NCI-H1092 (cell line): ENCODE measurements around the gene HDGFL2.

Experiments
- DNase-seq: peaks from one replicate; lab custom pipeline; 2025; lab: John Stamatoyannopoulos, UW

Gene HDGFL2

GRCh38 chr19:4445963-4446703 lies 26.0 kb upstream of the HDGFL2 start:
- DNase-seq, result no peak

GRCh38 chr19:4446704-4447200 lies 25.3 kb upstream of the HDGFL2 start:
- DNase-seq, result no peak

GRCh38 chr19:4447327-4448146 lies 24.6 kb upstream of the HDGFL2 start:
- DNase-seq, result no peak

GRCh38 chr19:4448147-4448985 lies 23.7 kb upstream of the HDGFL2 start:
- peak; percentile 70 for DNase-seq

GRCh38 chr19:4449022-4449638 lies 23.0 kb upstream of the HDGFL2 start:
- DNase-seq, result peak; percentile 74

GRCh38 chr19:4449639-4450028 lies 22.5 kb upstream of the HDGFL2 start:
- DNase-seq, result no peak

GRCh38 chr19:4452230-4452990 lies 19.7 kb upstream of the HDGFL2 start:
- DNase-seq, result no peak

GRCh38 chr19:4453232-4454179 lies 18.6 kb upstream of the HDGFL2 start:
- DNase-seq, result no peak

GRCh38 chr19:4454747-4455718 lies 17.1 kb upstream of the HDGFL2 start:
- DNase-seq, result no peak

GRCh38 chr19:4455719-4456475 lies 16.2 kb upstream of the HDGFL2 start:
- peak; percentile 76 for DNase-seq

GRCh38 chr19:4456476-4456842 lies 15.6 kb upstream of the HDGFL2 start:
- peak; percentile 15 for DNase-seq

- peak; percentile 43 for DNase-seq
Measured at GRCh38 chr19:4456843-4457653, 15.0 kb upstream of the HDGFL2 start.

GRCh38 chr19:4457654-4458395 lies 14.3 kb upstream of the HDGFL2 start, which contains the start of gene UBXN6:
TSS of gene UBXN6 (minus strand) at chr19:4457794. CDS start at chr19:4457697, 97 bp downstream.
- peak; percentile 97 for DNase-seq

GRCh38 chr19:4464815-4465581 lies 7.1 kb upstream of the HDGFL2 start:
- no peak for DNase-seq

GRCh38 chr19:4467835-4468234 lies 4.3 kb upstream of the HDGFL2 start:
- DNase-seq, result no peak
